AG08396 (cell line): Measurements from ENCODE around the gene ZFYVE9.

ENCODE experiments used
- DNase-seq: peaks from one replicate; pipeline ENCODE4 v3.0.0; 2012; ENCODE audit warnings: low spot score, mixed read lengths

ZFYVE9 gene

DNA sequence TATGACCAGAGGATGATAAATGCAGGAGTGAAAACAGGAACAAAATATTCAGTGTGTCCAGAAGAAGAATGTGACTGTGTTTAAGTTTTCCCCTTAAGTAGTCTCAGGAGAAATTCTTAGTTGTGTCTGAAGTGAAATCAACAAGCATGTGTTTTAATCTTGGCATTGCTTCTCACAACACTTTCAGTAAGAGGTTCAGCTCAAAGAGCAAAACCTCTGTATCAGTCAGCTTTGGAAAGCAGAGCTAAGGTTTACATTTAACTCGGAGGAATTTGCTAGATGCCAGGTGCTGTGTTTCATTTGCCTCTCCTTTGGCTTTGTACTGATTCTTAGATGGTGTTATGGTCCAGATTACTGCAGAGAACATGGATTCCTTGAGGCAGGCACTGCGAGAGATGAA lies 195.6 kb downstream of the ZFYVE9 start:
- no peak for DNase-seq

- no peak for DNase-seq
Measured at GRCh38 chr1:52341655-52342260, 199.9 kb downstream of the ZFYVE9 start.

DNA sequence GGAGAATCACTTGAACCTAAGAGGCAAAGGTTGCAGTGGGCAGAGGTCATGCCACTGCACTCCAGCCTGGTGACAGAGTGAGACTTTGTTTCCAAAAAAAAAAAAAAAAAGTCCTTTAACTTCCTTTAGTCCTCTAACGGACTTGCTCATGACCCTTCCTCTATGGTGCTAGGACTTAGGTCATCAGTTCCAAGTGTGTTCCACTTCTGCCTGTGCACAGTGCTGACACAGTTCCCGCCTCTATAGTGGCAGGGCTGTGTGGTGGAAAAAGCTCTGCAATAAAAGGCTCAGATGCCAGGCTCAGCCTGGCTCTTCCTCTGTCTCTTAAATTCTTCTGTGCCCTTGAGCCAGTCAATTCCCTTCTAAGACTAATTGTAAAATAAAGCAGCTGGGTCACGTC lies 202.1 kb downstream of the ZFYVE9 start:
- no peak for DNase-seq

- DNase-seq = no peak
Measured at GRCh38 chr1:52345252-52345651, 203.4 kb downstream of the ZFYVE9 start.

DNA sequence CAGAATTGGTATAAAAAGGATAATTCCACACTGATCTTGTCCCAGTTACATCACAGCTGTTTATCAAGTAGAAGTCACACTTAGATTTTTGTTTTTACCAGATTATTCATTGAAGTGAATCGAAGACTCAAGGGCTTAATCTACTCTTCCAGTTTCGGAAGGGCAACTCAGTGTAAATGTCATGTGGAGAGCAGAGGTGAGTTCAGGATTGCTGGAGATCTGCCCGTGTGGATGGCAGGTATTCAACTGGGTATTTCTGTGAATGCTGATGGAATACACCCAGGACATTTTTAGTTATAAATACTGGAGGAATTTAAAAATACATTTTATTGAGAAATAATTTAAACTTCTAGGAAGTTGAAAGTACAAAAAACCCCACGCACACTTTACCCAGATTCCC lies 204.8 kb downstream of the ZFYVE9 start:
- DNase-seq = no peak

GRCh38 chr1:52348704-52349300 lies 206.9 kb downstream of the ZFYVE9 start:
- DNase-seq = peak; percentile 50

DNA sequence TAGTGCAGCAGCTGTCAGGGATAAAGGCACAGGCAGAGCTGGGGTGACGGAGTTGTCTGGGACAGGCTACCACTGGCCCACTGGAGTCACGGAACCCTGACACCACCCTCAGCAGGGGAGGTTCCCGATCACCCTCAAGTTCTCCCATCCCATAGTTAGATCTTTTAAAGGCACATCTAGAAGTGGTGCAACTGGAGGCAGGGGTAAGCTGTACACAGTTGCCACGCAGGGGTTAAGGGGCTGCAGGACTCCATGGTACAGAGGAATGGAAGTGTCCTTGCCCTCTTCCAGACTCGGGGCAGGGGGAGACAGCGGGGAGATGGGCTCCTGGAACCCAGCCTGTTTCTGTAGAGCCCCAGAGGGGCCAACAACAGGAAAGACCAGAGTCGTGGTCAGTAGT lies 210.8 kb downstream of the ZFYVE9 start:
- no peak for DNase-seq

DNA sequence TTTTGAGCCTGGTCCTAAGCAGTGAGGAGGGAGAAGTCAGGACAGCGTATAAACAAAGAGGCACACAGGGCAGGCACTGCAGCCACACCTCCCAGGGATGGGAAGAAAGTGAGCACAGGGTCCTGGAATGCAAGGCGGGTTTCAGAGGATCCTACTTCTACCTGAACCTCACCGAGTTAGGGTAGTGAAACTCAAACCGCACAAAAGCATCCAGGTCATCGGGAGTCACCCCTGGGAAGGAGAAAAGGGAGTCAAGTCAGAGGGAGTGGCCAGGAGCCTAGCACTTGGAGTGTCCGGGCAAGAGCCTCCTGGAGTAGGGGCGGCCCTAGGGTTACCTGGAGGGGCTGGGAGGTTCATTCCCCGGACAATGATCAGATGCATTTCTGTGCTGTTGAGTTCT lies 213.5 kb downstream of the ZFYVE9 start:
- DNase-seq = no peak

- DNase-seq = no peak
Measured at GRCh38 chr1:52355847-52356505, 214.1 kb downstream of the ZFYVE9 start.

DNA sequence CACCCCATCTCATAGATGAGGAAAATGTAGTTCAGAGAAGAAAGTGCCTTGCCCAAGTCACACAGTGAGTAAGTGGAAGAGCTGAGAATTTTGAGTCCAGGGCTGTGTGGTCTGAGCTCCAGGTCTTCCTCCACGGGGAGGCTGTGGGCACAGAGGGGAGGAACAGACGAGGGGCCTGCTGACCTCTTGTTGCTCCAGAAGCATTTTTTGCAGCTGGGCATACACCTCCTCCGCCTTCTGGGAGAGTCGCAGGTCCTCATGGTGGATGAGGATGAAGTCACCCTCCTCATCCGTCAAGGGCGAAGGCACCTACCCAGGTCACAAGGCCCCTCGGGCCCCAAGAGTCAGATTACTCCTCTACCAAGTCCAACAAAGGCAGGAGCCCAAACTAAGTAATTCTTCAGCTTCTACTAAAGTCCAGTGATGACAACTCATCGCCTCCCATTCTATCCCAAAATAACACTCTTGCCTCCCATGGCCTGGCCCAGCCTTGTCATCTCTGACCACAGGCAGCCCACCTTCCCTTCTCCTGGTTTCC lies 215.0 kb downstream of the ZFYVE9 start:
- no peak for DNase-seq

DNA sequence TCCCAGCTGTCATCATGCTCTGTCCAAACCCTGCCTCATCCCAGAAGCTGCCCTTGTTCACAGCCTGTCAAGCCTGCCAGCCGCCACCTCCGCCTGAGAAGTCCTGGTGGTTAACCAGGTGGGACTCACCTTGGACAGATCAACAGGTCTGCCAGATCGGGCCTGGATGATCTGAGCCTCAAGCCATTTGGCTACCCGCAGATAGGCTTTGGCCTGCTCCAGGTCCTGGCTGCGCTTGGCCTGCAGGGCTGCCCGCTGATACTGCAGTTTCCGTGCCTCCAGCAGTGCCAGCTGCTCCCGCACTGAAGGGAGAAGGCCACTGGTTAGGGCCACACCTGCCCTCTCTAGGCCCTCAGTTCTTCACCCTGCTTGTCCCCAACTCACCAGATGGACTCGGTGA lies 215.5 kb downstream of the ZFYVE9 start:
- no peak for DNase-seq

GRCh38 chr1:52358851-52359497 lies 217.1 kb downstream of the ZFYVE9 start:
- DNase-seq = no peak

DNA sequence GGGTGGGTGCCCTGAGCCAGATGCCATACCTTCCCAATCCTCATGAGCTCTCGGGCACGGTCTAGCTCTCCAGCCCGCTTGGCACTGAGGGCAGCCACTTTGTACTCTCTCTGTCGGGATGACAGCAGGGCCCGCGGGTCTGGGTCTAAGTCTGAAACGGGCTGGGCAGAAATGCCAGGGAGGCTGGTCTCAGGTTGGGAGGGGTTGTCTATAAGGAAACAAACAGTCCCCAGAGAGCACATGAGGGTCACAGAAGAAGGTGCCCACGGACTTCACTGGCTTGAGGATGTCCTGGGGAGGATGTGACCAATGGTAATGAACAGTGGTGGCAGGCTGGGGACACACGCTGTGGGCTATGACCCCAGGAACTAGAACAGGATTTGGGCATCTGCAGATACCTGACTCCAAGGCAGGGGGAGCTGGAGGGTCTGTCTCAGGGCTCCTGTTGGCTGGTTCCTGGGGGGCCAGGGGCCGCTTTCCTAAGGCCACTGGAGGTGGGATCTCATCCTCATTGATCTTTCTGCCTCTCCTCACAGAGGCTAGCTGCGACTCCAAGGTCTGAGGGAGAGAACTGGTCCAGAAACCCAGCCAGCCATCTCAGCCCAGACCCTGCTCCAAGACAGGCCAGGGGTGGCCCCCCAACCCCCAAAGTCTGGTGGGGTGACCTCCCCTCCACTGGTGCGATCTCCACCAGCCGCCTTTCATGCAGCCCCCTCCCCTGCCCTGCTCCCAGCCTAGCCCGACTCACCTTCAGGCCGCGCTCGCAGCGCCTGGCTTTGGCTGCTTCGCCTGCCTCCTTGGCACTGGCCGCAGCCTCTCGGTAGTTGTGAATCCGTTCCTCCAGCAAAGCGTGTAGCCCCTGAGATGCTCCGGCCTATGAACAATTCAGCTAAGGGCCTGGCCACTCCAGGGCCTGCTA lies 218.0 kb downstream of the ZFYVE9 start:
- DNase-seq = no peak

DNA sequence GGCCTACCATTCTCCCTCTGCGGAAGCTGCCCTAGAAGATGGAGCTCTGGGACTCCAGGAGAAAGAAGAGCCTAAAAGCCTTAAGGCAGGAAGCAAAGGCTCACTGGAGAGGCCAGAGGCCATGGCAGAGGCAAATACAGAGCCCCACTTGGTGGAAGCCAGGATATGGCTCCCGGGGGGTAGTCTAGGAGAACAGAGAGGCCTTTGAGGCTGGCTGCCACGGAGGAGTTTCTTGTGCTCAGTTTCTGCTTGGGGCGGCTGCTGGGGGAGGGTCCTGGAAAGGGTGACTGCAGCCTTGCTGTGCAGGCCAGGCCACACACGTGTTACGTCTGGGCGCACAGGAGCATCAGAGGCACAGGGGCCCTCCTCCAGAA lies 218.7 kb downstream of the ZFYVE9 start:
- no peak for DNase-seq

- no peak for DNase-seq
Measured at GRCh38 chr1:52364235-52364839, 222.4 kb downstream of the ZFYVE9 start.

DNA sequence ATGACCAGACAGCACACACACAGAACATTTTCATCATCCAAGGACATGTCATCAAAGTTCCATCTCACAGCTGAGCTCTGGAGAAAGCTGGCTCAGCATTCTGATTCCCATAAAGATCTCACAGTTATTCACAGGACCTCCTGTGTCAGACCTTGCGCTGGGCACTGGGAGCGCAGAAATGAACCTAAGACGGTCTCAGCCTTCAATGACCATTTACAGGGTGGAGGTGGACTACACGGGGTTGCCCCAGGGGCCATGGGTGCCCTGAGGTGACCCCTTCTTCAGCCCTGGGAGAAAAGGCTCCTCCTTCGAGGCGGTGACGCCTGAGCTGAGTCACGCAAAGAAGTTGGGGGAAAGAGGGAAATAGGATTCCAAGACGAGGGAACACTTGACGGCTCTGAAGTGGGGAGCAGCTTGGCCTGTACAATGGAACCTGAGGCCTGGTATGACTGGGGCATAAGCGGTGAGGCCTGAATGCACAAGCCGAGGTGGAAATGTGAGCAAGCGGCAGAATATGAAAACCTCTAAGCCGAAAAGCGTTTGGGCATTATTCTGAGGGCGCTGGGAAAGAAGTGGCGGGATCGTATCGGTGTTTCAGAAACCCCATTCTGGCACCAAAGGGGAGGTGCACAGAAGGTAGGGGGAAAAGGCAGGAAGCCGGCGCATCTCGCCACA lies 223.3 kb downstream of the ZFYVE9 start:
- DNase-seq = peak; percentile 82

DNA sequence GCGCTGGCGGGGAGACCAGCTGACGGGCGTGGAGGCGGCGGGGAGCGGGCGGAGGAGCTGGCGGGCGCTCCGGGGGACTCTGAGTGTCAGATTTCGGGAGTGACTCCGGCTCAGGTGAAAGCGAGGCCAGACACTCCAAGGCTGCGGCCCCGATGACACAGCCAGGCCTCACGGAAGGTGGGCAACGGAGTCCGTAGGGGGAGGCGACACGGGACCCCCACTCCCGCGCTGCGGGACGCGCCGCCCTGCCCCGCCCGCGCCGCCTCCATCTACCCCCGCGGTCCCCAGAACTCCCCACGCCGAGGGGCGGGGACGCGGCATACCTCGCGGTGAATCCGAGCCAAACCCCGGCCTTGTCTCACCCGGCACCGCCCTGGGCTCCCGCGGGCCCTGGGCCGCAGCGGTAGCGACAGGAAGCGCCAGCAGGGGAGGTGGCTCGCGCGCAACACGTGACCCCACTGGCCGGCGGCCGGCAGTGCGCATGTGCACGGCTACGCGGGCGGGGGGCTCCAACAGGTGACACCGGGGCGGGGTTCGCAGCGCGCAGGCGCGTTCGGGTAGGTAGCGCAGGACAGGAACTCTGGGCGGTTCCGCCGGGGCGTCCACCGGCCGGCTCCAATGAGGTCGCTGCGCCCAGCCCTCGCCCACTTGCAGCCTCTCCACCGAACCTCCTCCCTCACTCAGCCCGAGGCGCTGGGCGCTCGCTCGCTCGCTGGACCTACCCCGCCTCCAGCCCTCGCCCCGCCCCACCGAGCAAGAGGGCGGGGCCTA lies 224.0 kb downstream of the ZFYVE9 start, which contains the start of gene CC2D1B:
TSS of gene CC2D1B (minus strand) at position 460 of the 771 bp plus-strand sequence. CDS start 1,585 bp downstream, outside the sequence.
- DNase-seq = peak; percentile 99

DNA sequence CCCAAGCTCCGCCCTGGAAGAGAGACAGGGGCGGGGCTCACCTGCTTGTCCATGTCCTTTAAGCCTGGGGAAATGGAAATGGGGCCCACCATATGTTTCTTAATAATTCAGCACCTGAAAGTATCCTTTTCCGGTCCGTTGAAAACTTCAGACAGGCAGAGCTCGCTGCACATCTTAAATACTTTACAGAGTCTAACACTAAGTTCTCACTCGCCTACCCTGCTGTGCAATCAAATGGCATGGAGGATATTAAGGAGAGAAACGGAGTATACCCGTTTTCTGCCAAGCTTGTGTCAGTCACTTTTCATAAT lies 224.6 kb downstream of the ZFYVE9 start:
- DNase-seq = no peak

GRCh38 chr1:52367272-52367671 lies 225.4 kb downstream of the ZFYVE9 start:
- no peak for DNase-seq
